ENCODE data around the gene QARS1.

Gene QARS1

GRCh38 chr3:49104427-49105291, at the start of gene QARS1:
TSS of gene QARS1 (minus strand) at chr3:49104757. CDS start at chr3:49104733, 24 bp downstream.
- DNase-seq (ENCODE audit: low spot score) = peak; percentile 94

- DNase-seq (ENCODE audit: low spot score) = no peak
These were observed 48.9 kb upstream of the QARS1 start for GRCh38 chr3:49153349-49153912.

GRCh38 chr3:49151610-49152009, 47.1 kb upstream of the QARS1 start:
- no peak for DNase-seq (ENCODE audit: low spot score)

- no peak for DNase-seq (ENCODE audit: low spot score)
These were observed 43.6 kb upstream of the QARS1 start for GRCh38 chr3:49148159-49148558.

GRCh38 chr3:49140080-49140479, 35.5 kb upstream of the QARS1 start:
- DNase-seq (ENCODE audit: low spot score) = no peak

GRCh38 chr3:49135499-49135898, 30.9 kb upstream of the QARS1 start:
- no peak for DNase-seq (ENCODE audit: low spot score)

- DNase-seq (ENCODE audit: low spot score) = no peak
These were observed 30.1 kb upstream of the QARS1 start for GRCh38 chr3:49134471-49135265.

- DNase-seq (ENCODE audit: low spot score) = peak; percentile 89
These were observed 28.8 kb upstream of the QARS1 start for GRCh38 chr3:49133226-49133951.

- peak; percentile 71 for DNase-seq (ENCODE audit: low spot score)
These were observed 28.1 kb upstream of the QARS1 start, which contains the start of gene LAMB2 for GRCh38 chr3:49132437-49133225. TSS of gene LAMB2 (minus strand) at chr3:49133050. CDS start at chr3:49132867, 183 bp downstream.

- DNase-seq (ENCODE audit: low spot score) = no peak
These were observed 27.5 kb upstream of the QARS1 start for GRCh38 chr3:49132073-49132436.

GRCh38 chr3:49131576-49131975, 27.0 kb upstream of the QARS1 start:
- DNase-seq (ENCODE audit: low spot score) = no peak

- no peak for DNase-seq (ENCODE audit: low spot score)
These were observed 26.5 kb upstream of the QARS1 start for GRCh38 chr3:49131040-49131439.

- DNase-seq (ENCODE audit: low spot score) = no peak
These were observed 20.6 kb upstream of the QARS1 start for GRCh38 chr3:49124991-49125670.

GRCh38 chr3:49124203-49124602, 19.6 kb upstream of the QARS1 start:
- DNase-seq (ENCODE audit: low spot score) = no peak

- no peak for DNase-seq (ENCODE audit: low spot score)
These were observed 19.1 kb upstream of the QARS1 start for GRCh38 chr3:49123687-49124086.

GRCh38 chr3:49122886-49123545, 18.5 kb upstream of the QARS1 start:
- no peak for DNase-seq (ENCODE audit: low spot score)

GRCh38 chr3:49122451-49122850, 17.9 kb upstream of the QARS1 start:
- DNase-seq (ENCODE audit: low spot score) = no peak

GRCh38 chr3:49122022-49122421, 17.5 kb upstream of the QARS1 start:
- no peak for DNase-seq (ENCODE audit: low spot score)

GRCh38 chr3:49121132-49121736, 16.7 kb upstream of the QARS1 start:
- DNase-seq (ENCODE audit: low spot score) = no peak

All from kidney capillary endothelial cell (primary cell).